ENCODE measurements around the gene IPO8.

- no peak for TF ChIP-seq POLR2A (IDR thresholded peaks at IDR 0.05)
- no peak for TF ChIP-seq POLR2AphosphoS5 (IDR thresholded peaks at IDR 0.05)
- TF ChIP-seq, protein P1, sequence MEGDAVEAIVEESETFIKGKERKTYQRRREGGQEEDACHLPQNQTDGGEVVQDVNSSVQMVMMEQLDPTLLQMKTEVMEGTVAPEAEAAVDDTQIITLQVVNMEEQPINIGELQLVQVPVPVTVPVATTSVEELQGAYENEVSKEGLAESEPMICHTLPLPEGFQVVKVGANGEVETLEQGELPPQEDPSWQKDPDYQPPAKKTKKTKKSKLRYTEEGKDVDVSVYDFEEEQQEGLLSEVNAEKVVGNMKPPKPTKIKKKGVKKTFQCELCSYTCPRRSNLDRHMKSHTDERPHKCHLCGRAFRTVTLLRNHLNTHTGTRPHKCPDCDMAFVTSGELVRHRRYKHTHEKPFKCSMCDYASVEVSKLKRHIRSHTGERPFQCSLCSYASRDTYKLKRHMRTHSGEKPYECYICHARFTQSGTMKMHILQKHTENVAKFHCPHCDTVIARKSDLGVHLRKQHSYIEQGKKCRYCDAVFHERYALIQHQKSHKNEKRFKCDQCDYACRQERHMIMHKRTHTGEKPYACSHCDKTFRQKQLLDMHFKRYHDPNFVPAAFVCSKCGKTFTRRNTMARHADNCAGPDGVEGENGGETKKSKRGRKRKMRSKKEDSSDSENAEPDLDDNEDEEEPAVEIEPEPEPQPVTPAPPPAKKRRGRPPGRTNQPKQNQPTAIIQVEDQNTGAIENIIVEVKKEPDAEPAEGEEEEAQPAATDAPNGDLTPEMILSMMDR (IDR thresholded peaks at IDR 0.05): no peak
Measured at GRCh38 chr12:30598889-30599288, 96.8 kb downstream of the IPO8 start.
